Measurements from ENCODE around the gene STAMBP. TPM values are rescaled to one million over a fixed set of nuclear protein-coding genes. Genes with fewer than 3 reads are reported as not detected.
"Not testable (repeated sequence)": the region's sequence is repeated elsewhere in the genome, so short reads cannot be mapped to it uniquely, and the experiment has no call there.

STAMBP gene
- total RNA-seq, 1 donor from 2014 or later, result 35.4 TPM

DNA sequence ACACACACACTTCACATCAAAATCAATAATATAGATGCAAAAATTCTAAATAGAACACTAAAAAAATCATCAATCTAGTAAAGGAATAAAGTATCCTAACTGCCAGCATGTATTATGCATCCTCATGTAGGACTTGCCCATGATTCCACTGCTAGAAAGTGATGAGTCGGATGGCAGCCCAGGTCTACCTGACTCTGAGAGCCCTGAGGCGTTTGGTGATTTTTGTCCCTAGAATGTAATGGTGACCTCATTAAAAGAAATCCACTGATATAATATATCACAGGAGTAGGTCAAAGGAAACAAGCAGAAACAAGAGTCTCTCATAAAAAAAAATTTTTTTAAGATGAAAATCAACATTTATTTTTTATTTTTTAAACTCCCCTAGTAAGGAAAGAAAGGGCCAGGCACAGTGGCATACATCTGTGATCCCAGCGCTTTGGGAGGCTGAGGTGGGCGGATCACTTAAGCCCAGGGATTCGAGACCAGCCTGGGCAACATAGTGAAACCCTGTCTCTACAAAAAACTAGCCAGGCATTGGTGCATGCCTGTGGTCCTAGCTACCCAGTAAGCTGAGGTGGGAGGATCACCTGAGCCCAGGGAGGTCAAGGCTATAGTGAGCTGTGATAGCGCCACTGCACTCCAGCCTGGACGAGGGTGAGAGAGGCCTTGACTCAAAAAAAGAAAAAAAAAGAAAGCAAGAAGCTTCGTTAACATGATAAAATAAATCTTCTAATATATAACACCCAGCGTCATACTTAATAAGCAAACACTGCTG is 39.6 kb downstream of the STAMBP start:
- TF ChIP-seq, protein P1, sequence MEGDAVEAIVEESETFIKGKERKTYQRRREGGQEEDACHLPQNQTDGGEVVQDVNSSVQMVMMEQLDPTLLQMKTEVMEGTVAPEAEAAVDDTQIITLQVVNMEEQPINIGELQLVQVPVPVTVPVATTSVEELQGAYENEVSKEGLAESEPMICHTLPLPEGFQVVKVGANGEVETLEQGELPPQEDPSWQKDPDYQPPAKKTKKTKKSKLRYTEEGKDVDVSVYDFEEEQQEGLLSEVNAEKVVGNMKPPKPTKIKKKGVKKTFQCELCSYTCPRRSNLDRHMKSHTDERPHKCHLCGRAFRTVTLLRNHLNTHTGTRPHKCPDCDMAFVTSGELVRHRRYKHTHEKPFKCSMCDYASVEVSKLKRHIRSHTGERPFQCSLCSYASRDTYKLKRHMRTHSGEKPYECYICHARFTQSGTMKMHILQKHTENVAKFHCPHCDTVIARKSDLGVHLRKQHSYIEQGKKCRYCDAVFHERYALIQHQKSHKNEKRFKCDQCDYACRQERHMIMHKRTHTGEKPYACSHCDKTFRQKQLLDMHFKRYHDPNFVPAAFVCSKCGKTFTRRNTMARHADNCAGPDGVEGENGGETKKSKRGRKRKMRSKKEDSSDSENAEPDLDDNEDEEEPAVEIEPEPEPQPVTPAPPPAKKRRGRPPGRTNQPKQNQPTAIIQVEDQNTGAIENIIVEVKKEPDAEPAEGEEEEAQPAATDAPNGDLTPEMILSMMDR (IDR thresholded peaks at IDR 0.05), result no peak
- Mint-ChIP-seq H3K4me3 (no peak overlapping the region), H3K4me1 (no peaks in the 10 kb centered on the region), H3K9me3 (no peaks in the 10 kb centered on the region), H3K27ac (no peak overlapping the region), H3K36me3 (ENCODE audit: low read depth) (peaks cover 40% of the 10 kb centered on the region), H3K27me3 (no peaks in the 10 kb centered on the region)
- ATAC-seq (ENCODE audit: low read depth) (no peak), DNase-seq (no peak)
- CTCF ChIA-PET, result no interaction called here
- intact Hi-C loops (cut with micrococcal nuclease), result no loop called here
- POLR2A ChIA-PET, result no interaction called here

DNA sequence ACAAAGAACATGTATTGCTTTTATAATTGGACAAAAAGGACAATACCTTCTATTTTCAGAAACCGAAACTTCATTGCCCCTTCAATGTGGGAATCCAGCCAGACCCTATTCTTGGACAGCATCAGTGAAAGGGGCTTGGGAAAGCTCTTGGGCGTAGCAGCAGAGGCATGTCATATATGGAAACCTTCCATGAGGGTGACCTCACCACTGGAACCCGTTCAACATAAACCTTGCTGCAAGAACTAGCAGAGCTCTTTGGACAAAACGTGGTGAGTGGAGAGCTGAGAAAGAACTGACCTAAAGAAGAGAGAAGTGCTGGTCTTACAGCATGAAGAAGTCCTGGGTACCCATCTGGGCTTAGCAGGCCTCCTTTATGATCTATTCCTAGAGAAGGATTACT is 41.3 kb downstream of the STAMBP start:
- no peak overlapping the region for H3K4me3 Mint-ChIP-seq
- no peaks in the 10 kb centered on the region for H3K4me1 Mint-ChIP-seq
- ATAC-seq (ENCODE audit: low read depth) (no peak), DNase-seq (no peak)
- ChIA-PET POLR2A (no interaction called here), CTCF (no interaction called here)
- no peak overlapping the region for H3K27ac Mint-ChIP-seq
- no peaks in the 10 kb centered on the region for H3K27me3 Mint-ChIP-seq
- H3K9me3 Mint-ChIP-seq, result no peaks in the 10 kb centered on the region
- intact Hi-C loops (cut with micrococcal nuclease), result no loop called here
- H3K36me3 Mint-ChIP-seq (ENCODE audit: low read depth), result peaks cover 24% of the 10 kb centered on the region
- TF ChIP-seq, protein P1 (IDR thresholded peaks at IDR 0.05), result no peak

DNA sequence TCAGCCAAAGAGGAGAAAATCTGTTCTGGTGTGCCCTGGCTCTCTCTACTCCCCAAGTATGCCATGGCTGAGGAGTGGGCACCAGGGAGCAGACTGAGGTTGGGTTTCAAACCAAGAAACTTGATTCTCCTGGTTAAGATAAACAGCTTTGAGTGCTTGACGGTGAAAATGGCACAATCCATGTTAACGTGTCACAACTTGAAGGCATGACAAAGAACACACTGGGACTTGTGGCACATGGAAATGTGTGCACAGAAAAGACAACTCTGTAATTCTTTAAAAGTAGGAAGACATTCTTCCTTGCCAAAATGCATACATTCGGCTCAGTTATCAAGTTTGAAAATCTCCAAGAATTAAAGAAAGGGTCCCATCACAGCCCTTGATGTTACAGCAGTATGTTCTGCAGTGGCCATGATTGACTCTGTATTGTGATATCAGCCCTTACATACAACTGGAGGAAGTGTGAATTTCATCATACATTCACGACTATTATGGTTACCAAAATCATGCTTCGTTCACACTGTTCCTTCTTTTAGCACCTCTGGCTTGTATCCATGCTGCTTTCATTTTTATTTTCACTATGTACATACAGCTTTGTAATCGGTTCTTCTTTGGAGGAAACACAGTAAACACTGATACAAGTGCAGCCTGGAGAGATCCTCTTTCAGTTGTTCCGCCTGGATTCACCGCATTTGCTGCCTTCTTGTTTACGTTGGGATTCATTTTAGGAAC is 48.5 kb downstream of the STAMBP start:
- POLR2A ChIA-PET, result no interaction called here
- ATAC-seq (ENCODE audit: low read depth) (no peak), DNase-seq (no peak)
- peaks cover 5% of the 10 kb centered on the region for H3K36me3 Mint-ChIP-seq (ENCODE audit: low read depth)
- no peak overlapping the region for H3K27ac Mint-ChIP-seq
- peaks cover 6% of the 10 kb centered on the region for H3K27me3 Mint-ChIP-seq
- H3K4me3 Mint-ChIP-seq, result no peak overlapping the region
- H3K4me1 Mint-ChIP-seq, result no peaks in the 10 kb centered on the region
- CTCF ChIA-PET, result no interaction called here
- TF ChIP-seq, protein P1 (IDR thresholded peaks at IDR 0.05), result no peak
- intact Hi-C loops (cut with micrococcal nuclease), result no loop called here
- no peaks in the 10 kb centered on the region for H3K9me3 Mint-ChIP-seq

DNA sequence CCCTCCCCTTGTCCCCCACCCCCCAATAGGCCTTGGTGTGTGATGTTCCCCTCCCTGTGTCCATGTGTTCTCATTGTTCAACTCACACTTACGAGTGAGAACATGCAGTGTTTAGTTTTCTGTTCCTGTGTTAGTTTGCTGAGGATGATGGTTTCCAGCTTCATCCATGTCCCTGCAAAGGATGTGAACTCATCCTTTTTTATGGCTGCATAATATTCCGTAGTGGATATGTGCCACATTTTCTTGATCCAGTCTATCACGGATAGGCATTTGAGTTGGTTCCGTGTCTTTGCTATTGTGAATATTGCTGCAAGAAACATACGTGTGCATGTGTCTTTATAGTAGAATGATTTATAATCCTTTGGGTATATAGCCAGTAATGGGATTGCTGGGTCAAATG is 49.2 kb downstream of the STAMBP start:
- ATAC-seq (ENCODE audit: low read depth); intact Hi-C loops (cut with micrococcal nuclease); POLR2A ChIA-PET; CTCF ChIA-PET; H3K27ac Mint-ChIP-seq; H3K4me1 Mint-ChIP-seq; DNase-seq; H3K27me3 Mint-ChIP-seq; H3K4me3 Mint-ChIP-seq; H3K9me3 Mint-ChIP-seq; H3K36me3 Mint-ChIP-seq (ENCODE audit: low read depth): not testable (repeated sequence)

DNA sequence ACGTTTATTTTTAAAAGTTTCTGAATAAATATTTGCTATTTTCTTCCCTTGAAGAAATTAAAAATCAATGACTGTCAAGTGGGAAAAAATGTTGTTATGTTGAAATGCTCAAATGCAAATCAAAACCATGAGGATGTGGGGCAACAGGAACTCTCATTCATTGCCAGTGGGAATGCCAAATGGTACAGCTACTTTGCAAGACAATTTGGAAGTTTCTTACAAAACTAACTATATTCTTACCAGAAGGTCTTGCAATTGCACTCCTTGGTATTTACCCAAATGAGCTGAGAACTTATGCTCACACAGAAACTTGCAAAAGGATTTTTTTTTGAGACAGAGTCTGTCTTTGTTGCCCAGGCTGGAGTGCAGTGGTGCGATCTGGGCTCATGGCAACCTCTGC is 56.6 kb downstream of the STAMBP start:
- TF ChIP-seq, protein P1 (IDR thresholded peaks at IDR 0.05), result no peak
- no peaks in the 10 kb centered on the region for H3K9me3 Mint-ChIP-seq
- CTCF ChIA-PET, result no interaction called here
- DNase-seq, result no peak
- H3K36me3 Mint-ChIP-seq (ENCODE audit: low read depth), result no peaks in the 10 kb centered on the region
- no peak overlapping the region for H3K27ac Mint-ChIP-seq
- peaks cover 25% of the 10 kb centered on the region for H3K27me3 Mint-ChIP-seq
- POLR2A ChIA-PET, result no interaction called here
- ATAC-seq (ENCODE audit: low read depth), result no peak
- no peak overlapping the region for H3K4me3 Mint-ChIP-seq
- intact Hi-C loops (cut with micrococcal nuclease), result no loop called here
- H3K4me1 Mint-ChIP-seq, result no peaks in the 10 kb centered on the region
